ENCODE measurements around the gene RAP1GAP.

RAP1GAP gene

GRCh38 chr1:21625390-21626190 is 43.6 kb downstream of the RAP1GAP start:
- no peak for DNase-seq (ENCODE audit: low read depth)
- TF ChIP-seq CTCF (IDR thresholded peaks at IDR 0.05; ENCODE audit: low read depth, low read length, missing control alignments) = no peak
- no peak overlapping the region for H3K4me3 ChIP-seq (ENCODE audit: low read depth, low read length)

GRCh38 chr1:21624571-21625389 is 44.4 kb downstream of the RAP1GAP start:
- DNase-seq (ENCODE audit: low read depth) = no peak
- H3K4me3 ChIP-seq (ENCODE audit: low read depth, low read length) = no peak overlapping the region
- TF ChIP-seq CTCF (IDR thresholded peaks at IDR 0.05; ENCODE audit: low read depth, low read length, missing control alignments) = no peak

- no peak for TF ChIP-seq CTCF (IDR thresholded peaks at IDR 0.05; ENCODE audit: low read depth, low read length, missing control alignments)
These were observed 45.7 kb downstream of the RAP1GAP start for GRCh38 chr1:21623410-21623961.

GRCh38 chr1:21622466-21623315 is 46.5 kb downstream of the RAP1GAP start:
- DNase-seq (ENCODE audit: low read depth) = no peak
- H3K4me3 ChIP-seq (ENCODE audit: low read depth, low read length) = no peak overlapping the region
- no peak for TF ChIP-seq CTCF (IDR thresholded peaks at IDR 0.05; ENCODE audit: low read depth, low read length, missing control alignments)

More at GRCh38 chr1:21623410-21623961, 45.7 kb downstream of the RAP1GAP start:
- H3K4me3 ChIP-seq (ENCODE audit: low read depth, low read length) = no peak overlapping the region
- no peak for DNase-seq (ENCODE audit: low read depth)

GRCh38 chr1:21621761-21622436 is 47.3 kb downstream of the RAP1GAP start:
- no peak overlapping the region for H3K4me3 ChIP-seq (ENCODE audit: low read depth, low read length)
- no peak for TF ChIP-seq CTCF (IDR thresholded peaks at IDR 0.05; ENCODE audit: low read depth, low read length, missing control alignments)
- no peak for DNase-seq (ENCODE audit: low read depth)

GRCh38 chr1:21621051-21621450 is 48.1 kb downstream of the RAP1GAP start:
- H3K4me3 ChIP-seq (ENCODE audit: low read depth, low read length) = no peak overlapping the region
- no peak for DNase-seq (ENCODE audit: low read depth)
- TF ChIP-seq CTCF (IDR thresholded peaks at IDR 0.05; ENCODE audit: low read depth, low read length, missing control alignments) = no peak
